WI38 (cell line): Measurements from ENCODE around the gene MAPKAP1.

Source experiments
- H3K4me3 ChIP-seq: 2 replicates; pipeline ENCODE4 v1.5.1; 2011; ENCODE audit warnings: low read depth, mild to moderate bottlenecking, control low read depth, low read length
- TF ChIP-seq, protein P1 (sequence below): IDR thresholded peaks from 2 replicates; pipeline ENCODE4 v1.5.1; 2012; ENCODE audit warnings: low read depth, mild to moderate bottlenecking, control low read depth, low read length

Gene MAPKAP1

DNA sequence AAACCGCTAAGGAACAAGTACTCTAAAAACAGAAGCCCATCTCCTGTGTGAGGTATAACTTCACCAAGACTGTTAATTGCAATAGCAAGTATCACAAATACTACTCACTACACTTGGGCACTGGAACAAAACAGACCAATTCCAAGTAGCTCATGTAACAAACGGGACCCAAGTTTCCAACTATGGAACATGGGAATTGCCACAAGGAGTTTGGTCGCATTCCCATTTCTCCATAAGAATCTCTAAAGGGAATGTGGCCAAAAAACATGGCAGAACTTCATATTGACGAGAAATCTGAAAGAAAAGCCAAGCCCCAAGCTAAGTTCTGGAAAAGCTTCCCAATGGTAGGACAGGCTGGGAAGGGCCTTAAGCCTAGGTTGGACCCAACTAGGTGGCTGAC, 162.5 kb downstream of the MAPKAP1 start:
- TF ChIP-seq, protein P1, sequence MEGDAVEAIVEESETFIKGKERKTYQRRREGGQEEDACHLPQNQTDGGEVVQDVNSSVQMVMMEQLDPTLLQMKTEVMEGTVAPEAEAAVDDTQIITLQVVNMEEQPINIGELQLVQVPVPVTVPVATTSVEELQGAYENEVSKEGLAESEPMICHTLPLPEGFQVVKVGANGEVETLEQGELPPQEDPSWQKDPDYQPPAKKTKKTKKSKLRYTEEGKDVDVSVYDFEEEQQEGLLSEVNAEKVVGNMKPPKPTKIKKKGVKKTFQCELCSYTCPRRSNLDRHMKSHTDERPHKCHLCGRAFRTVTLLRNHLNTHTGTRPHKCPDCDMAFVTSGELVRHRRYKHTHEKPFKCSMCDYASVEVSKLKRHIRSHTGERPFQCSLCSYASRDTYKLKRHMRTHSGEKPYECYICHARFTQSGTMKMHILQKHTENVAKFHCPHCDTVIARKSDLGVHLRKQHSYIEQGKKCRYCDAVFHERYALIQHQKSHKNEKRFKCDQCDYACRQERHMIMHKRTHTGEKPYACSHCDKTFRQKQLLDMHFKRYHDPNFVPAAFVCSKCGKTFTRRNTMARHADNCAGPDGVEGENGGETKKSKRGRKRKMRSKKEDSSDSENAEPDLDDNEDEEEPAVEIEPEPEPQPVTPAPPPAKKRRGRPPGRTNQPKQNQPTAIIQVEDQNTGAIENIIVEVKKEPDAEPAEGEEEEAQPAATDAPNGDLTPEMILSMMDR: no peak
- H3K4me3 ChIP-seq: no peak overlapping the region

- H3K4me3 ChIP-seq: no peak overlapping the region
- TF ChIP-seq, protein P1: no peak
Measured at GRCh38 chr9:125541840-125542243, 165.2 kb downstream of the MAPKAP1 start.

DNA sequence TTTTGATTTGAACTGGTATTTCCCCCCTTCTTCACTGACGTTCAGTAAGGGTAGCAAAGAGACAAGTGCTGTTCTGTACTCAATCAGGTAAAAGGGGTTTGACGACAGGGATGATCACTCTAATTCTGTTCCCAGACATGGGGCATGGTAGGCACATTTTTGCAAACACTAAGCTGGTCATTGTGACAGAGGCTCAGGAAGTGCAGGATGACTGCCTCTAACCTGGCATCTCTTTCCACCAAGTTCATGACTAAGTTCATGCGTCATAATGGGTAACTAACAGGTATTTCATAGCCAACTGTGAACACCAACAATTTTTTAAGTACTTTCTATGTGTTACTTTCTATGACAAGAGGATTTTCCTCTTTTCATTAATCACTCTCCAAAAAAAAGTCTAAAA, 166.5 kb downstream of the MAPKAP1 start:
- H3K4me3 ChIP-seq: no peak overlapping the region
- TF ChIP-seq, protein P1: no peak

GRCh38 chr9:125538092-125538473, 168.9 kb downstream of the MAPKAP1 start:
- TF ChIP-seq, protein P1: no peak
- H3K4me3 ChIP-seq: no peak overlapping the region

DNA sequence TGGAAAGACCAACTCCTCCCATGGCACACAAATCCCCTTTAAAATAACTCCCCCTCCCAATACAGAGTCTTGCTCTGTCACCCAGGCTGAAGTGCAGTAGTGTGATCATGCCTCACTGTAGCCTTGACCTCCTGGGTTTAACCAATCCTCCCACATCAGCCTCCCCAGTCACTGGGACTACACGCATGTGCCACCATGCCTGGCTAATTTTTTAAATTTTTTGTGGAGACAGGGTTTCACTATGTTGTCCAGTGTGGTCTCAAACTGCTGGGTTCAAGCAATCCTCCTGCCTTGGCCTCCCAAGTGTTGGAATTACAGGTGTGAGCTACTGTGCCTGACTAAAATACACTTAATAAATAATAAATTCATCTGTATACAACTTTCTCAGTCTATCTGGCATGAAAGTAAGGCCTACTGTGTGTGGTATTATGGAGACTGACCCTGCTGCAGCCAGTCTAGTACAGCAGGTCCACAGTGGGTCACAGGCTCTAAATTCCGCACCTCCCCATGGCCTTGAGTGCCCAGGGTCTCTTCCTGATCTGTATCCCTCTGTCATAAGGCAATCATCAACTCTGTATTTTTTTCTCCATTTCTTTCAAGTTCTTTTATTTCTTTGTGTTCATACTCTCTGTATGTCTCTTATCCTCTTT, 169.4 kb downstream of the MAPKAP1 start:
- H3K4me3 ChIP-seq: no peak overlapping the region
- TF ChIP-seq, protein P1: no peak

DNA sequence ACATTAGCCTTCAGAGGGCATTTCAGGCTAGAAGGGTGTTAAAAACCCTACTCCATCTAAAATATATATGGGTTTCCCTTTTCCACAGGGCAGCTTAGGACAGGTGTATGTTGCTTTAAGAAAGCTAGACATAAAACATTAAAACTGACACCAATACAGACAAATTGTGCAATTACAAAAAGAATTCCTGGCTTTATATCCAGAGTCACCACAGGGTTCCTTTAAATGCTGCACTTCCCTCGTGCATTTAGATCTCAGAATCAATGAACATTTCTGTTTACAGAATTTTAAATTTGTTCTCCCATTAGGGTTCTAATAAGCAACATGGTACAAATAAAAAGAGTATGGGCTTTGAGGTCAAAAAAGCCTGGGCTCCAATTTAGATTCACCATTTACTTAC, 170.2 kb downstream of the MAPKAP1 start:
- H3K4me3 ChIP-seq: no peak overlapping the region
- TF ChIP-seq, protein P1: no peak

GRCh38 chr9:125536167-125536772, 170.7 kb downstream of the MAPKAP1 start:
- TF ChIP-seq, protein P1: no peak
- H3K4me3 ChIP-seq: no peak overlapping the region
